ENCODE measurements around the gene CSTB.
A peak's percentile ranks its signal among the peaks of the same experiment; 100 is the strongest.

The CSTB gene

GRCh38 chr21:43789276-43790009 is 13.3 kb upstream of the CSTB start, which contains the start of gene RRP1:
TSS of gene RRP1 (plus strand) at chr21:43789577. CDS start at chr21:43789630, 53 bp downstream.
- peak; percentile 92 for DNase-seq

DNA sequence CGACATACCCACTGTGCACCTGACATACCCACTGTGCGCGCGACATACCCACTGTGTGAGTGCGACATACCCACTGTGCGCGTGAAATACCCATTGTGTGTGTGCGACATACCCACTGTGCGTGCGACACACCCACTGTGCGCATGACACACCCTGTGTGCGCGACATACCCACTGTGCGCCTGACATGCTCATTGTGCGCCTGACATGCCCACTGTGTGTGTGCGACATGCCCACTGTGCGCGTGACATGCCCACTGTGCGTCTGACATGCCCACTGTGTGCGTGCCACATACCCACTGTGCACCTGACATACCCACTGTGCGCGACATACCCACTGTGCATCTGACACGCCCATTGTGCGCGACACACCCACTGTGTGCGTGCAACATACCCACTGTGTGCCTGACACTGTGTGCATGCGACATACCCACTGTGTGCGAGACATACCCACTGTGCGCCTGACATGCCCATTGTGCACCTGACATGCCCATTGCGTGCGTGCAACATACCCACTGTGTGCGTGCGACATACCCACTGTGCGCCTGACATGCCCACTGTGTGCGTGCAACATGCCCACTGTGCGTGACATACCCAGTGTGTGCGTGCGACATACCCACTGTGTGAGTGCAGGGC is 10.8 kb upstream of the CSTB start:
- DNase-seq, result no peak

- no peak for DNase-seq
Measured at GRCh38 chr21:43786300-43786806, 10.2 kb upstream of the CSTB start.

DNA sequence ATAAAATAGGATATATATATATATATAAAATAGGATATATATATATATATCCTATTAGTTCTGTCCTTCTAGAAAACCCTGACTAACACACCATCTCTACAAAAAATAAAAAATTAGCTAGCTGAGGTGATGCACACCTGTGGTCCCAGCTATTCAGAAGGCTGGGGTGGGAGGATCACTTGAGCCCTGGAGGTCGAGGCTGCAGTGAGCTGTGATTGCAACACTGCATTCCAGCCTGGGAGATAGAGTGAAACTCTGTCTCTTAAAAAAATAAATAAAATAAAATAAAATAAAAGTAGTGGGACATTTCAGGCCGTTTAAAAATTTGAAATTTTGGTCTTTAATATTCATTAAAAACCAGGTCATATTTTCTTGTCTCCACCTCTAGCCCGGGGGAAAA is 9.0 kb upstream of the CSTB start:
- DNase-seq, result no peak

- no peak for DNase-seq
Measured at GRCh38 chr21:43783098-43783700, 7.1 kb upstream of the CSTB start.

DNA sequence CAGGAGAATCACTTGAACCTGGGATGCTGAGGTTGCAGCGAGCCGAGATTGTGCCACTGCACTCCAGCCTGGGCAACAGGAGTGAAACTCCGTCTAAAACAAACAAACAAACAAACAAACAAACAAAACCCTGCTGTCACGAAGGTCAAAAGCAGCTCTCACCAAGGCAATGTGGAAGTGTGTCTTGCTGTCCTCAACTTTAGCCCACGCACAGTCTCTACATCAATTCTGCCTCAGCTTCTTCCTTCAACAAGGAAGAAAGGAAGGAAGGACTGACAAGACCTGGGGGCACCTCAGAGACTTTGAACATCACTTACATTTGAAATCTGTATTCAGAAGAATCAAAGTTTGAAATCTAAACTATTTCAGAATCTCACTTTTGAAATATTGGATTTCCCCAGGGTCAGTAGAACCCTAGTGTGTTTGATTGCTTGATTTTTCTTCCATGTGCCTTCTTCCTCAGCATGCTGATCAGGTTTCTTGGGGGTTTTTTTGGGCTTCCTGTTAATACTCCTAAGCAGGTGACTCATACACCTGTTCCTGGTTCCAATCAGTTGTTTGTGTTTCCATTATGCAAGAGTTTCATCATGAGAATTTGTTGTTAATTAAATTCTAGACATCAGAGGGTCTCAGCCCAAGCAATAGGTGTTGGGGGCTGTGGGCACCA is 6.5 kb upstream of the CSTB start:
- no peak for DNase-seq

- DNase-seq, result no peak
Measured at GRCh38 chr21:43781846-43782245, 5.7 kb upstream of the CSTB start.

- DNase-seq, result no peak
Measured at GRCh38 chr21:43779660-43780059, 3.6 kb upstream of the CSTB start.

DNA sequence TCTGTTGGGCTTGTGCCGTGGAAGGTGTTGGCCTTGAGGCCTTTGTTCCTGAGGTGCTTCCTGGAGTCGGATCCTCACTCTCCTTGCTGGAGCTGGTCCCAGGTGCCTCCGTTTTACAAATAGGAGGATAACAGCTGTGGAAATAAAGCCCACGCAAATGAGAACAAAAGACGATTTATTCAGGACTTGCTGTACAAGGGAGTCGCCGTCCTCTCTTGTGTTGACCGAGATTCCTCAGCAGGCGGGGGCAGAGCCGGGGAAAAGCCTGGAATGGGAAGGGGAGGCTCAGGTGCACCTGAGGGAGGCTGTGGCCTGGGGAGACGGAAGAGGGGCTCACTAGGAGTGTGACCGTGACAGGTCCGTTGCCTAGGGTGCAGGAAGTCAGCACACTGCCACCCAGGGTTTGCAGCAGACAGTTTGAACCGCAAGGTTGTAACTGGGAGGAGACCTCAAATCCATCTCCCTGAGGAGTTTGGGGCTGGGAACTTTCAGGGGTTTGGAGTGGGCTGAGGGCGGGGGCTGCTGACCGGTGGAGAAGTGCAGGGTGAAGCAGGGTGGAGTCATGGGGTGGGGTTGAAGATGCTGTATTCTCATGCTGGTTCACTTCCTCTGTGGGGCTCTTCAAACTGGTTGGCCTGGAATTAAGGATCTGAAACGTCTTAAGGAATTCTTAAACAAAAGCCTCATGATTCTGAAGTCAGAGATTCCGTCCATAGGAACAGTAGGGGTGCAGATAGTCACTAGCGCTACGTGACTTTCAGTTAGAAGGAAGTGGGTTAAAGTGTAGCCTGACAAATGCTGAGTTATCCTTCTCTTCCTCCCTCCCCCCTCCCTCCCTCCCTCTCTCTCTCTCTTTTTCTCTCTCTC is 2.6 kb upstream of the CSTB start:
- DNase-seq, result no peak

GRCh38 chr21:43777953-43778352 is 1.8 kb upstream of the CSTB start:
- no peak for DNase-seq

DNA sequence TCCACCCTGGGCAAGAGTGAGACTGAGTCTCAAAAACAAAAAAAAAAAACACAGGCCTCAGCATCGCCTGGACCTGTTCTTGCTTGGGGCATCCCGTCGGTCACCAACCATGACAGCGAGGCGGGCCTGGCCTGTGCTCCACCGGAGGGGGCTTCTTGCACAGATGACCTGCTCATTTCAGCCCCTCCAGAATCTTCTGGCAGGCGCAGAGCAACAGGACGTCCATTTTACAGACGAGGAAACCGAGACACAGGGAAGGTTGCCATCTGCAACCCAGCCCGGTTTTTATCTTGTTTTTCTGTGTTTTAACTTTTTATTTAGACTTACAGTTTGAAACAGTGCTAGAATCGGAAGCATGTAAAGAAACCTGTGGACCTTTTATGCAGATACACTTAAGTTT is 918 bp downstream of the CSTB start:
- DNase-seq, result no peak

DNA sequence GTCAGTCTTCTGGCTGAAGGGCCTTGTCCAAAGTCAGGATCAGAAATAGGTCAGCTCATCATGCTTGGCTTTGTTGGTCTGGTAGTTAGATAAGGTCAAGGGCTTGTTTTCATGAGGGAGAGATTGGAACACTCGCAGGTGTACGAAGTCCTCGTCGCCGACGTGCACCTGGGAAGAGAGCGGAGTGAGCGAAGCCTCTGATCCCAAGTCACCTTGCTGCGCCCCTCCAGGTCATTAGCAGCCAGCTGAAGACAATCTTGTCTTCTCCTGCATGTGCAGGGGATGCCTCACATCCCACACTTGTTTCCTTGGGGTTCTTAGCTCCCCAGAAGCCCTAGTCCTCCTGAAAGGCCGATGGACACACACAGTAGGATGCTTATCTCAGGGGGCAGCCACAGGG is 1.9 kb downstream of the CSTB start:
- DNase-seq, result no peak

DNA sequence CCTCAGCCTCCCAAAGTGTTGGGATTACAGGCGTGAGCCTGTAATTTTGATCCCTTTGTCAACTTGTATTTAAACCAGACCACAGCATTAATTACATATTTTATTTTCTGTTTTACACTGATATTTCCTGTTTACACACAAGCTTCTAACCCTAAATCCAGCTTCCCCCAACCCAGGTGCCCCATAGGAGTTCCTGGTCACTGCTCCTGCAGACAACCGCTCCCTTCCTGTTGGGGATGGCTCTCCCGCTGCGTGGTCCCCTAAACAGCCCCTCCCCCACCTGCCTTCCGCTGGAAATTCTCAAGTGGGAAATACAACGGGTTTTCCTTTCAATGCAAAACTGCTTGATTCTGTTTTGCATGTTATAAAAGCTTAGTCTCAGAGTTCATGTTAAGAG is 3.7 kb downstream of the CSTB start:
- no peak for DNase-seq

- no peak for DNase-seq
Measured at GRCh38 chr21:43771698-43772424, 4.2 kb downstream of the CSTB start.

GRCh38 chr21:43771199-43771675 is 4.9 kb downstream of the CSTB start:
- DNase-seq, result no peak

GRCh38 chr21:43770066-43770655 is 5.9 kb downstream of the CSTB start:
- DNase-seq, result no peak

DNA sequence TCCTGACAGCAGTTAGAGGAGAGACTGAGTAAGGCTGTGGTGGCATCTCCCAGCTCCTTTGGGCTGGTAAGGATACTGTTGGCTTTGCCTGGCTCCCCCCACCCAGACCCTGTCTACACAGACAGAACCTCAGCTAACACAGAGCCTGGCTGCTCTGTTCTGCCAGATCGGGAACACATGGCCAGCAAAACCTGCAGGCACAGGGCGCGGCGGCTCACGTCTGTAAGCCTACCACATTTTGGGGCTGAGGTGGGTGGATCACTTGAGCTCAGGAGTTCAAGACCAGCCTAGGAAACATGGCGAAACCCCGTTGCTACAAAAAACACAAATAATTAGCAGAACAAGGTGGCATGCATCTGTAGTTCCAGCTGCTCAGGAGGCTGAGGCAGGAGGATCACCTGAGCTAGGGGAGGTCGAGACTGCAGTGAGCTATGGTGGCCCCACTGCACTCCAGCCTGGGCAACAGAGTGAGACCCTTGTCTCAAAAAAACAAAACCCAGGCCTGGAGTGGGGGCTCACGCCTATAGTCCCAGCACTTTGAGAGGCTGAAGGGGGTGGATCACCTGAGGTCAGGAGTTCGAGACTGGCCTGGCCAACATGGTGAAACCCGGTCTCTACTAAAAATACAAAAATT is 6.7 kb downstream of the CSTB start:
- DNase-seq, result no peak

DNA sequence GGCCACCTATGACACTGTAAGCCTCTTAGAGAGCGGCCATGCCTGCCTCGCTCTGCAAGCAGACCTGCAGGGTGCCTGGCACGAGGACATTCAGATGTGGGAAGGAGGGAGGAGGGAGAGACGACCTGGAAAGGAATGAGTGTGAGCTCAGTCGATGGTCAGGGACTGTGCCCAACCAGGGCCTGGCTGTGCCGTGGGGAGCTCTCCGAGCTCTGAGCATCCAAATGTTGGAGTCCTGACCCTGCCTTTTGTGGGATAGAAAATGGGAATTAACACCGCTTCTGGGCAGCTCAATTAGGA is 7.3 kb downstream of the CSTB start:
- no peak for DNase-seq

- no peak for DNase-seq
Measured at GRCh38 chr21:43767984-43768867, 7.9 kb downstream of the CSTB start.

GRCh38 chr21:43767498-43767983 is 8.6 kb downstream of the CSTB start:
- no peak for DNase-seq

Measured in activated effector memory CD4-positive, alpha-beta T cell treated with Interleukin-2 at 50 U/mL for 16 hours (primary cell).